OCI-LY1 (cell line): ENCODE results near the gene CMTM7.

Experiments used
- CTCF ChIP-seq: fragments of 200-600 bp; sonication (generic), shearing (Covaris generic); IDR thresholded peaks from 2 replicates; pipeline ENCODE4 v1.5.1; 2017; ENCODE audit warnings: mild to moderate bottlenecking, antibody characterized with exemption, low read length, moderate library complexity, mixed read lengths
- EZH2 ChIP-seq: fragments of 200-600 bp; sonication (generic), shearing (Covaris generic); IDR thresholded peaks from 2 replicates; pipeline ENCODE4 v1.8.0; 2017; ENCODE audit warnings: borderline replicate concordance, mixed run types, mild to moderate bottlenecking, antibody characterized with exemption, low read length, moderate library complexity, mixed read lengths

GRCh38 chr3:32401126-32401525 lies 9.5 kb downstream of the CMTM7 start:
- TF ChIP-seq CTCF = no peak
- no peak for TF ChIP-seq EZH2
